Lower leg skin (tissue), 3 donors: Measurements from ENCODE around the gene RASA2.

Source experiments
- POLR2A ChIP-seq, 2 donors: fragments of 450-650 bp; IDR thresholded peaks; one replicate each; pipeline ENCODE4 v1.6.1; 2016 to 2017; ENCODE audit warnings: antibody characterized with exemption in 2 of 2, mild to moderate bottlenecking in 1 of 2, moderate library complexity in 1 of 2
- TF ChIP-seq, protein P1 (sequence below), 3 donors: fragments of 450-650 bp; IDR thresholded peaks; one replicate each; pipeline ENCODE4 v1.5.1; 2016; ENCODE audit warnings: antibody characterized with exemption in 3 of 3, mild to moderate bottlenecking in 3 of 3, moderate library complexity in 2 of 3

- TF ChIP-seq, protein P1, sequence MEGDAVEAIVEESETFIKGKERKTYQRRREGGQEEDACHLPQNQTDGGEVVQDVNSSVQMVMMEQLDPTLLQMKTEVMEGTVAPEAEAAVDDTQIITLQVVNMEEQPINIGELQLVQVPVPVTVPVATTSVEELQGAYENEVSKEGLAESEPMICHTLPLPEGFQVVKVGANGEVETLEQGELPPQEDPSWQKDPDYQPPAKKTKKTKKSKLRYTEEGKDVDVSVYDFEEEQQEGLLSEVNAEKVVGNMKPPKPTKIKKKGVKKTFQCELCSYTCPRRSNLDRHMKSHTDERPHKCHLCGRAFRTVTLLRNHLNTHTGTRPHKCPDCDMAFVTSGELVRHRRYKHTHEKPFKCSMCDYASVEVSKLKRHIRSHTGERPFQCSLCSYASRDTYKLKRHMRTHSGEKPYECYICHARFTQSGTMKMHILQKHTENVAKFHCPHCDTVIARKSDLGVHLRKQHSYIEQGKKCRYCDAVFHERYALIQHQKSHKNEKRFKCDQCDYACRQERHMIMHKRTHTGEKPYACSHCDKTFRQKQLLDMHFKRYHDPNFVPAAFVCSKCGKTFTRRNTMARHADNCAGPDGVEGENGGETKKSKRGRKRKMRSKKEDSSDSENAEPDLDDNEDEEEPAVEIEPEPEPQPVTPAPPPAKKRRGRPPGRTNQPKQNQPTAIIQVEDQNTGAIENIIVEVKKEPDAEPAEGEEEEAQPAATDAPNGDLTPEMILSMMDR (IDR thresholded peaks at IDR 0.05) = no peak
- no peak for TF ChIP-seq POLR2A (IDR thresholded peaks at IDR 0.05)
Observed at GRCh38 chr3:141546081-141546480, 59.3 kb downstream of the RASA2 start.
